H1 (cell line): Measurements from ENCODE around the gene CHST13. TPM values are rescaled to one million over a fixed set of nuclear protein-coding genes. Genes with fewer than 3 reads are reported as not detected.

Experiments used
- BACH1 ChIP-seq: IDR thresholded peaks from 2 replicates; pipeline ENCODE4 v1.6.1; 2012; ENCODE audit warnings: low read length, improper control_type of control experiment
- JUND ChIP-seq: IDR thresholded peaks from 2 replicates; pipeline ENCODE4 v1.6.1; 2011; ENCODE audit warnings: mild to moderate bottlenecking, improper control_type of control experiment, low read length
- KDM1A ChIP-seq: fragments of 200-600, 300-600 bp; sonication (generic); IDR thresholded peaks from 2 replicates; pipeline ENCODE4 v1.7.1; 2016; ENCODE audit warnings: mild to moderate bottlenecking, low read length, borderline replicate concordance
- MAFK ChIP-seq: IDR thresholded peaks from 2 replicates; pipeline ENCODE4 v1.6.1; 2012; ENCODE audit warnings: low read depth, mild to moderate bottlenecking, improper control_type of control experiment, low read length
- RBBP5 ChIP-seq: IDR thresholded peaks from 2 replicates; pipeline ENCODE4 v1.7.1; 2012; ENCODE audit warnings: low read depth, mild to moderate bottlenecking, inconsistent platforms, low read length, moderate library complexity, borderline replicate concordance
- ZNF274 ChIP-seq: IDR thresholded peaks from 2 replicates; pipeline ENCODE4 v1.7.0; 2012; ENCODE audit warnings: low read length, borderline replicate concordance; ENCODE audit errors: extremely low read depth
- polyA plus RNA-seq, 7 experiments: library from polyadenylated mRNA; depleted of rRNA in 3 of 7; stranded (reverse) in 5 of 7; unstranded in 2 of 7; fragments of >200 nt in 5 of 7; fragments of 200-250 nt in 2 of 7; gene quantifications; 1 replicate in 5 of 7; 2 replicates in 1 of 7; 4 replicates in 1 of 7; pipeline versions ENCODE4 v1.2.1 to v1.2.3, GENCODE V29; 2011 to 2013; ENCODE audit warnings: missing spikeins in 2 of 7, mixed read lengths in 2 of 7
- total RNA-seq: library from RNA; stranded (reverse); fragmentation: NEBNext Ultra II Directional; extraction: Animal tissue kit (Norgen Biotek cat#: 25700); gene quantifications from 2 replicates; pipeline ENCODE4 v1.2.1, GENCODE V29; 2021
- TF ChIP-seq, protein P1 (sequence below): fragments of 300-600 bp; sonication (generic); IDR thresholded peaks from 2 replicates; pipeline ENCODE4 v1.7.1; 2012; ENCODE audit warnings: low read length, moderate library complexity, mild to moderate bottlenecking, inconsistent platforms; ENCODE audit not compliant: insufficient replicate concordance
- TF ChIP-seq, protein P2 (sequence below): IDR thresholded peaks from 2 replicates; pipeline ENCODE4 v1.6.1; 2011; ENCODE audit warnings: low read length, improper control_type of control experiment

Gene CHST13
- total and polyA plus RNA-seq, 2 of the 8 experiments (the other 6 are each of a cell fraction or from before 2014, with no cell fraction given) = 5.4 to 11.7 TPM

DNA sequence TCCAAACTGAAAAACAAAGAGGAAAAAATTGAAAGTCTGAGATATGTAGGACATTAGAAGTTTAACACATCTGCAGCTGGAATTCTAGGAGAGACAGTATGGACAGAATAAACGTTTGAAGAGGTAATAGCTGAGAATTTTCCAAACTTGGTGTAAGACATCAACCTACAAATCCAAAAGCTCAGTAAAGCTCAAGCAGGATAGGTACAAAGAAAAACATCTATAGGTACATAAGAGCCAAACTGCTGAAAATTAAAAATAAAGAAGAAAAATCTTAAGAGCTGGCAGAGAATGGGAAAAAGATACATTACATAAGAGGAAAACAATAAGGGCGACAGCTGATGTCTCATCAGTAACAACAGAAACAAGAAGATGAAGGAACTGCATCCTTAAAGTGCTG, 57.6 kb downstream of the CHST13 start (continued):
- TF ChIP-seq, protein P1, sequence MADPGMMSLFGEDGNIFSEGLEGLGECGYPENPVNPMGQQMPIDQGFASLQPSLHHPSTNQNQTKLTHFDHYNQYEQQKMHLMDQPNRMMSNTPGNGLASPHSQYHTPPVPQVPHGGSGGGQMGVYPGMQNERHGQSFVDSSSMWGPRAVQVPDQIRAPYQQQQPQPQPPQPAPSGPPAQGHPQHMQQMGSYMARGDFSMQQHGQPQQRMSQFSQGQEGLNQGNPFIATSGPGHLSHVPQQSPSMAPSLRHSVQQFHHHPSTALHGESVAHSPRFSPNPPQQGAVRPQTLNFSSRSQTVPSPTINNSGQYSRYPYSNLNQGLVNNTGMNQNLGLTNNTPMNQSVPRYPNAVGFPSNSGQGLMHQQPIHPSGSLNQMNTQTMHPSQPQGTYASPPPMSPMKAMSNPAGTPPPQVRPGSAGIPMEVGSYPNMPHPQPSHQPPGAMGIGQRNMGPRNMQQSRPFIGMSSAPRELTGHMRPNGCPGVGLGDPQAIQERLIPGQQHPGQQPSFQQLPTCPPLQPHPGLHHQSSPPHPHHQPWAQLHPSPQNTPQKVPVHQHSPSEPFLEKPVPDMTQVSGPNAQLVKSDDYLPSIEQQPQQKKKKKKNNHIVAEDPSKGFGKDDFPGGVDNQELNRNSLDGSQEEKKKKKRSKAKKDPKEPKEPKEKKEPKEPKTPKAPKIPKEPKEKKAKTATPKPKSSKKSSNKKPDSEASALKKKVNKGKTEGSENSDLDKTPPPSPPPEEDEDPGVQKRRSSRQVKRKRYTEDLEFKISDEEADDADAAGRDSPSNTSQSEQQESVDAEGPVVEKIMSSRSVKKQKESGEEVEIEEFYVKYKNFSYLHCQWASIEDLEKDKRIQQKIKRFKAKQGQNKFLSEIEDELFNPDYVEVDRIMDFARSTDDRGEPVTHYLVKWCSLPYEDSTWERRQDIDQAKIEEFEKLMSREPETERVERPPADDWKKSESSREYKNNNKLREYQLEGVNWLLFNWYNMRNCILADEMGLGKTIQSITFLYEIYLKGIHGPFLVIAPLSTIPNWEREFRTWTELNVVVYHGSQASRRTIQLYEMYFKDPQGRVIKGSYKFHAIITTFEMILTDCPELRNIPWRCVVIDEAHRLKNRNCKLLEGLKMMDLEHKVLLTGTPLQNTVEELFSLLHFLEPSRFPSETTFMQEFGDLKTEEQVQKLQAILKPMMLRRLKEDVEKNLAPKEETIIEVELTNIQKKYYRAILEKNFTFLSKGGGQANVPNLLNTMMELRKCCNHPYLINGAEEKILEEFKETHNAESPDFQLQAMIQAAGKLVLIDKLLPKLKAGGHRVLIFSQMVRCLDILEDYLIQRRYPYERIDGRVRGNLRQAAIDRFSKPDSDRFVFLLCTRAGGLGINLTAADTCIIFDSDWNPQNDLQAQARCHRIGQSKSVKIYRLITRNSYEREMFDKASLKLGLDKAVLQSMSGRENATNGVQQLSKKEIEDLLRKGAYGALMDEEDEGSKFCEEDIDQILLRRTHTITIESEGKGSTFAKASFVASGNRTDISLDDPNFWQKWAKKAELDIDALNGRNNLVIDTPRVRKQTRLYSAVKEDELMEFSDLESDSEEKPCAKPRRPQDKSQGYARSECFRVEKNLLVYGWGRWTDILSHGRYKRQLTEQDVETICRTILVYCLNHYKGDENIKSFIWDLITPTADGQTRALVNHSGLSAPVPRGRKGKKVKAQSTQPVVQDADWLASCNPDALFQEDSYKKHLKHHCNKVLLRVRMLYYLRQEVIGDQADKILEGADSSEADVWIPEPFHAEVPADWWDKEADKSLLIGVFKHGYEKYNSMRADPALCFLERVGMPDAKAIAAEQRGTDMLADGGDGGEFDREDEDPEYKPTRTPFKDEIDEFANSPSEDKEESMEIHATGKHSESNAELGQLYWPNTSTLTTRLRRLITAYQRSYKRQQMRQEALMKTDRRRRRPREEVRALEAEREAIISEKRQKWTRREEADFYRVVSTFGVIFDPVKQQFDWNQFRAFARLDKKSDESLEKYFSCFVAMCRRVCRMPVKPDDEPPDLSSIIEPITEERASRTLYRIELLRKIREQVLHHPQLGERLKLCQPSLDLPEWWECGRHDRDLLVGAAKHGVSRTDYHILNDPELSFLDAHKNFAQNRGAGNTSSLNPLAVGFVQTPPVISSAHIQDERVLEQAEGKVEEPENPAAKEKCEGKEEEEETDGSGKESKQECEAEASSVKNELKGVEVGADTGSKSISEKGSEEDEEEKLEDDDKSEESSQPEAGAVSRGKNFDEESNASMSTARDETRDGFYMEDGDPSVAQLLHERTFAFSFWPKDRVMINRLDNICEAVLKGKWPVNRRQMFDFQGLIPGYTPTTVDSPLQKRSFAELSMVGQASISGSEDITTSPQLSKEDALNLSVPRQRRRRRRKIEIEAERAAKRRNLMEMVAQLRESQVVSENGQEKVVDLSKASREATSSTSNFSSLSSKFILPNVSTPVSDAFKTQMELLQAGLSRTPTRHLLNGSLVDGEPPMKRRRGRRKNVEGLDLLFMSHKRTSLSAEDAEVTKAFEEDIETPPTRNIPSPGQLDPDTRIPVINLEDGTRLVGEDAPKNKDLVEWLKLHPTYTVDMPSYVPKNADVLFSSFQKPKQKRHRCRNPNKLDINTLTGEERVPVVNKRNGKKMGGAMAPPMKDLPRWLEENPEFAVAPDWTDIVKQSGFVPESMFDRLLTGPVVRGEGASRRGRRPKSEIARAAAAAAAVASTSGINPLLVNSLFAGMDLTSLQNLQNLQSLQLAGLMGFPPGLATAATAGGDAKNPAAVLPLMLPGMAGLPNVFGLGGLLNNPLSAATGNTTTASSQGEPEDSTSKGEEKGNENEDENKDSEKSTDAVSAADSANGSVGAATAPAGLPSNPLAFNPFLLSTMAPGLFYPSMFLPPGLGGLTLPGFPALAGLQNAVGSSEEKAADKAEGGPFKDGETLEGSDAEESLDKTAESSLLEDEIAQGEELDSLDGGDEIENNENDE = no peak
- no peak for TF ChIP-seq MAFK
- TF ChIP-seq ZNF274 = no peak
- no peak for TF ChIP-seq JUND
- TF ChIP-seq BACH1 = no peak
- no peak for TF ChIP-seq RBBP5
- no peak for TF ChIP-seq KDM1A
- TF ChIP-seq, protein P2, sequence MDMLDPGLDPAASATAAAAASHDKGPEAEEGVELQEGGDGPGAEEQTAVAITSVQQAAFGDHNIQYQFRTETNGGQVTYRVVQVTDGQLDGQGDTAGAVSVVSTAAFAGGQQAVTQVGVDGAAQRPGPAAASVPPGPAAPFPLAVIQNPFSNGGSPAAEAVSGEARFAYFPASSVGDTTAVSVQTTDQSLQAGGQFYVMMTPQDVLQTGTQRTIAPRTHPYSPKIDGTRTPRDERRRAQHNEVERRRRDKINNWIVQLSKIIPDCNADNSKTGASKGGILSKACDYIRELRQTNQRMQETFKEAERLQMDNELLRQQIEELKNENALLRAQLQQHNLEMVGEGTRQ = no peak
